ENCODE measurements around the gene KLHDC8B.

Gene KLHDC8B

DNA sequence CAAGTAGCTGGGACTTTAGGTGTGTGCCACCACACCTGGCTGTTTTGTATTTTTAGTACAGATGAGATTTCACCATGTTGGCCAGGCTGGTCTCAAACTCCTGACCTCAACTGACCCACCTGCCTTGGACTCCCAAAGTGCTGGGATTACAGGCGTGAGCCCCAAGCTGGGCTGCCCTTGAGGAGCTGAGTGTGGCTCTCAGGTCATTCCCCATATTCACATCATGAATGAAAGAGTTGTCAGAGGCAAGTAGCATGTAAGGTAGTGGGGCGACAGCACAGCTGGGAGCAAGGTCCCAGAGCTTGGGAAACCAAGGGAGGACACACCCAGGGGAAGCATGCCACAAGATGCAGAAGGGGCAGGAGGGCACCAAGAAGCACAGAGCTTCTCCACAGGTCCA lies 10.2 kb upstream of the KLHDC8B start:
- DNase-seq = no peak

DNA sequence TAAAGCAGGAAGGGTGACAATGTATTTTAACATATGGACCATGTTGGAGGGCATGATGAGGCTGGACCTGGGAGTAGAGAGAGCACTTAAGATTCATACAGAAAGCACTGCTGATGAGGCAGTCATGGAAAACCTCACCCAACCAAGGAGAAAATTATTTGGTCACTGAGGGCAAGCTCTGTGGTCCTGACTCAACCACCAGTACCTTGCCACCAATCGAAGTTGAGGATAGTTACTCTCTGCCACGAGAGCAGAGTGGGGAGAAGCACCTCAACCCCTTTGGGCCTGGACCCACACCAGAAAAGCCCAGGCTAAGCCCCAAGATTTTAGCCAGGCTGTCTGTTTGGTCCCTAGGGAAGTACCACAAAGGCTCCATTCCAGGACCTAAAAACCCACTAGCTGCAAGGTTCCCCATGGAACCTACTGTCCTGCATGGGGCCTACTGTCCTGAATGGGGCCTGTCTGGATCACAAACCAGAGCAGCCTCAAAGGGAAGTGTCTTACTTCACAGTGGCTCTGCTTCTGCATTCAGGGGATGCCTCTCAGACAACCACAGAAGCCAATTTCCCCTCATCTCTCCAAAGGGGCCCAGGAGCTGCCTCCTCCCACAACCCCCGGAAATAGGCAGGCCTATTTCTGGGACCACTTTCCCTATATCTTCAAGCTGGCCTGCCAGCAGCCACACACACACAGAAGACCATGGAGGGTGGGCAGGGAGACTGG lies 9.4 kb upstream of the KLHDC8B start:
- DNase-seq = no peak

DNA sequence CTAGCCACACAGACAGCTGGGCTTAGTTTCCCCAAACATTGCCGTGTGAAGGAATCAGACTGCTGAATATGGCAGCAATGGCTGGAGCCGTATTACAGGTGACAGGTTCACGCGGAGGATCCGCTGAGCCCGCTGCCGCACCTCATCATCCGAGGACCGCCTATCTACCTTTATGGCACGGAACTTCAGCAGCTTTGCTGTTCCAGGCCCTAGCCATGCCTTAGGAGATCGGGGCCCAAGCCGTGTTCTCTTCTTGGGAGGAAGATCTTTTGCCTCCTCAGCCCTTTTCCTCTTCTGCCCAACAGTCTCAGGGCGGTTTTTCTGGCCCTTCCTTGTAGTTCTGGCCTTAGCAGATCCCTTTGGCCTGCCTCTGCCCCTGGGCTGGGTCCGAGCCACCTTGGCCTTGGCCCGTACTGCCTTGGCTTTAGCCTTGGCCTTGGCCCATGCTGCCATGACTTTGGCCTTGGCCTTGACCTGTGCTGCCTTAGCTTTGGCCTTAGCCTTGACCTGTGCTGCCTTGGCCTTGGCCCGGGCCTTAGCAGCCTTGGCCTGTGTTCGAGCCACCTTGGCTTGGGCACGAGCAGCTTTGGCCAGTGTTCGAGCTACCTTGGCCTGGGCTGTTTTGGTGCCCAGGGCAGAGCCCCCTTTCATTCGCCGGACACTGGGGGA lies 8.5 kb upstream of the KLHDC8B start:
- no peak for DNase-seq

DNA sequence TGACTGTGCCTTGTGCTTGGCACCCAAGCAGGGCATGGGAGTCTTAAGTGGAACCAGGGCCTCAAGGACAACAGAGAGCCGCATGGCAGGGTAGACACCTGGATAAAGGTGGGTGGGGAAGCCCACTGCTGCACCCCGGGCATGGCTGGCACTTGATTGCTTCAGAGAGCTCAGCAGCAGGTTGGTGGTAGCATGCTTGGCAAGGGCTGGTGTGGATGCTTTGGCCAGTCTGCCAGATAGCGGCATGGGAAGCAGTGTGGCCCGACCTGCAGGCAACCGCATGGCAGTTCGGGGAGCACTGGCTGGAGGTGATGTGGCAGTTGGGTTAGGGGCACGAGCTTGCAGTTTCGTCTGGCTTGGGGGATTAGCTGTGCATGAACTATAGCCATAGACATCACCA lies 7.8 kb upstream of the KLHDC8B start:
- no peak for DNase-seq

DNA sequence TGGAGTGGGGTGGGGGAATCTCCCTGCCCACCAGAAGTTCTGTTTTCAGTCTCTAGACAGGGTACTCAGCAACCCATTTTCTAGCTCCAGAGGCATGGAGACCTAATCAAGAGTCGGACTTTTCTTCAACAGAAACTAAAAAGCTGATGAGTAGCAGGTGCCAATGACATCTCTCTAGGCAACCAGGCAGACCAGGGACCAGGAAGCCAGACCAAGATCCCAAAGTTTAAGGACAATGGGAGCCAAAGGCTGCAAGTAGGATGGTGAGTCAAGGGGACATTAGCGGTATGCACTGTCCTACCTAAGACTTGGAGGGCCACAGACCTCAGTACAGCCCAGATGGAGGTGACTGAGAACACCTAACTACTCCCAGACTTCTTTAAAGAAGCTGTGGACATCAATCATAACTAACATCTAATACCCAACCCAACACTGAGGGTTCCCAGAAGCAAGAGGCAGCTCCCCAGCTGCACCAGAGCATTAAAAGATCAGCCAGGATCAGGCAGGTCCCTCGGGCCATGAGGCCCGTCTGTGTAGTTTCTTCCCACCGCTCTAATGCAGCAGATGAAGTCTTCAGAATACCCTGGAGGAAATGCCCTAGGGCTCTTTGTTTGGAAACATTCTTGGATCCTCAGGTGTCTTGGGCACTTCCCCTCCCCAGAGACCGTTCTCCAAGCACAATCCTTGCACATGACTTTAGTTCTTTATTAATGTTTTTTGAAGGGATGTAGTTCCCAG lies 6.2 kb upstream of the KLHDC8B start:
- no peak for DNase-seq

- peak; percentile 78 to 83 for DNase-seq
Measured at GRCh38 chr3:49165771-49166751, 5.3 kb upstream of the KLHDC8B start, which contains the start of gene CCDC71. CCDC71 (minus strand) TSS chr3:49166331; CDS start chr3:49164208, 2,123 bp downstream.

- DNase-seq = no peak
Measured at GRCh38 chr3:49166752-49167556, 4.4 kb upstream of the KLHDC8B start.

DNA sequence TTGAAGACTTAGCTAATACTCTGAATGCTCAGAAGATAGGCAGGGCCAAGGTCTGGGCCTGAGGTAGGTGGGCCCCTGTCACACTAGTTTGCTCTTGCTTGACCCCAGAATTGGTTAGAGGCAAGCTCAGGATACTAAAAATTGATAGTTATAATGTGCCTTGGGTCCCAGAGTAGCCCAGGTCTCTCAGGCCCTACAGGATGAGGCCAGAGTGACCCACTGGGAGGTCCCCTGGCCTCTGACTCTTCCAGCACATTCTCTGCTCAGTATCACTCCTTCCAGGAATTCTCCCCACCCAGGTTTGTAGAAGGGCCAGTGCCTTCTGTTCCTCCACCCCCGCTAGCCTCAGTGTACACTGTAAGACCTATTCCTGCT lies 667 bp upstream of the KLHDC8B start:
- DNase-seq = no peak

DNA sequence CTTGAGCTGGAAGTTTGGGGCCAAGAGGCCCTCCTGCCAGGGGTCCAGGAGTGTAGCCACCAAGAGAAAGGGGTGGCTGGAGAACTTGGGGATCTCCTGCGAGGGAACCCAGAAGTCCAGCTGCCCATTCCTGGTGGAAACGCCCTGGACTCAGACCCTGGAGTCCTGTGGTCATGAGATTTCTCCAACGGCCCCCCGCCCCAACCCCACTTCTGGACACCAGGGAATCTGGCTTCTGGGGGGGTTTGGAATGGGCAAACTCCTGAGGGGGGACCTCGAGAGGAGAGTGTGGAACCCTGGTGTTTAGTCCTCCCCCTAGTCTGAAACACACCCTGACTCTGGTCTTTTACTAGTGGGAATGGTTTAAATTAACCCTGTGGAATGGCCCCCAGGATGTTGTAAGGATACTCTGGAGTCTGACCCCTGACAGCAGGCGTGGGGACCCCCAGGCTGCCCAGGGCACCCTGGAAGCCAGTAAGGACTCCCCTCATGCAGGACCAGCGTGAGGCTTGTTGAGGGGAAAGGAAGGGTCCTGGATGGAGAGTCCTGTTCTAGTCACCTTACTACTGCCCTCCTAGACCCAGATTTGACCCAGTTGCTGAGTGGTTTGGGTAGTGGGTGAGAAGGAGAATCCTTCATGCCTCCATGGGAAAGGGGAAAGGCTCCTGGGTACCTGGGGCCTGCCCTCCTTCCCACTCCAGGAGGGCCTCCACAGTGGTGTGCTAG lies 540 bp downstream of the KLHDC8B start:
- DNase-seq = no peak

DNA sequence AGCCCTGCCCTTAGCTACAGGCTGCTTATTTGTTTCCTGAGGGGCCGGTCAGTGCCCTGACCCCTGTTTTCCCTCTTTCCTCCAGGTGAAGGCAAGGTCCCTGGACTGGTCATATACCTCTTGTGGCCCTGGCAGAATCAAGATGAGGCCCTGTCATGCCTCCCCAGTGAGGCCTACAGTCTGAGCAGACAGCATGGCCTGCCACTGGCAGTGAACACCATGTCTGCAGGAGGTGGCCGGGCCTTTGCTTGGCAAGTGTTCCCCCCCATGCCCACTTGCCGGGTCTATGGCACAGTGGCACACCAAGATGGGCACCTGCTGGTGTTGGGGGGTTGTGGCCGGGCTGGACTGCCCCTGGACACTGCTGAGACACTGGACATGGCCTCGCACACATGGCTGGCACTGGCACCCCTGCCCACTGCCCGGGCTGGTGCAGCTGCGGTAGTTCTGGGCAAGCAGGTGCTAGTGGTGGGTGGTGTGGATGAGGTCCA lies 1.2 kb downstream of the KLHDC8B start:
- DNase-seq = no peak

DNA sequence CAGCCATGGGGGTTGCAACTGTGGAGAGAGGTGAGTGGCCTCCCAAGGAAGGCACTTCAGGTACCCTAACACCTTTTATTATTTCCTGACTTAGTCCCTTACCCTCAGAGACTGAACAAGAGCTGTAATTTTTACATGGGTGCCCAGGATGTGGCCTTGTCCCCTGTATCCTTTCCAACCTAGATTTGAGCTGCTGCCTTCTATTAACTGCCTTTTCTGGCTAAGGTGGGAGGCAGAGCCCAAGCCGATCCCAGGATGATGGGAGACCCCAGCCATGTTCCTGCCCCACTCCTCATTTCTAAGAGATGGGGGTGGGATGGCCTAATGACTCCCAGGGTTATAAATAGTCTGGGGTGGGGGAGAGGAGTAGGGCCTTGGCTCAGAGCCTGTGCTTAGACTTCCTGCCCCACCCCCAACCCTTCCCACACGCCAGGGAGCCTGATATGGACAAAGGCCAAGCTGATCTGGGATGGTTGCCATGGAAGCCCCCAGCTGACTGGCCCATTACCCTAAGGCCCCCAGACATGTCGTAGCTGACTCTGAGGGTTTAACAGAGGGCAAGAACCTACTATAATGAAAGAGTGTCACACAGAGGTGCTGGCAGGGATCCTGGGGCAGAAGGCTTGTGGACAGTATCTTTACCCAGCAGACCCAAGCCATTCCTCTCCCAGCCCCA lies 1.9 kb downstream of the KLHDC8B start:
- no peak for DNase-seq

DNA sequence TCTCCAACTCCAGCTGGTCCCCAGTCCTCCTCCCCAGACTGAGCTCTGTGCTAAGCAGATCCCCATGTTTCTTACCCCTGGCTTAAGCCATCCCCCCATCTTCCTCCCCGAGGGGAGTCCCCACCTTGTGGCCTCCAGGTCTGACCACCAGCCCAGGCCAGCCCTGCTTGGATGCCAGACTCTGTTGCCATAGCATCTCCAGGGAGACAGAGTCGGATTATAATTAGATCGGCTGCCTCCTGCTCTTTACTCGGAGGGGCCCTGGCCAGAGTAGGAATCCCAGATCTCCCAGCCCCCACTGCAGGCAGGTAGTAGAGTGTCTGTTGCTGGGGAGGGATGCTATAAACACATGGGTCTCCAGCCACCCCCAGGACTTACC lies 2.4 kb downstream of the KLHDC8B start:
- no peak for DNase-seq

DNA sequence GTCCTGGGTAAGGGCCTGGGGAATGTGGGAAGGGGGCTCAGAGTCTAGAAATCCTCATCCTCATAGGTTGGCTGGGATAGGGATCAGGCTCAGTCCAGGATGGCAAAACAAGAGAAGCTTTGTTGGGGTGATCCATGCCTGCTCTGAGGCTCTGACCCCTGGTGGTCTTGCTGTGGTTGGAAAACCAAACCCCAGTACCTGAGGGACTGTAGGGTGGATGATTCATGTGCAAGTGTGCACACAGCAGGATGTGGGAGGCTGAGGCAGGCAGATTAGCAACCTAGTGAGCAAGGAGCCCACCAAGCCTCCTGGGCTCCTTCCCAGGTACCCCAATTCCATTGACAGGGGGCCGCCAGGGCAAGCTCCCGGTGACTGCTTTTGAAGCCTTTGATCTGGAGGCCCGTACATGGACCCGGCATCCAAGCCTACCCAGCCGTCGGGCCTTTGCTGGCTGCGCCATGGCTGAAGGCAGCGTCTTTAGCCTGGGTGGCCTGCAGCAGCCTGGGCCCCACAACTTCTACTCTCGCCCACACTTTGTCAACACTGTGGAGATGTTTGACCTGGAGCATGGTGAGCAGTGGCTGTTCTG lies 3.1 kb downstream of the KLHDC8B start:
- no peak for DNase-seq

- DNase-seq = no peak
Measured at GRCh38 chr3:49175530-49175929, 4.1 kb downstream of the KLHDC8B start.

DNA sequence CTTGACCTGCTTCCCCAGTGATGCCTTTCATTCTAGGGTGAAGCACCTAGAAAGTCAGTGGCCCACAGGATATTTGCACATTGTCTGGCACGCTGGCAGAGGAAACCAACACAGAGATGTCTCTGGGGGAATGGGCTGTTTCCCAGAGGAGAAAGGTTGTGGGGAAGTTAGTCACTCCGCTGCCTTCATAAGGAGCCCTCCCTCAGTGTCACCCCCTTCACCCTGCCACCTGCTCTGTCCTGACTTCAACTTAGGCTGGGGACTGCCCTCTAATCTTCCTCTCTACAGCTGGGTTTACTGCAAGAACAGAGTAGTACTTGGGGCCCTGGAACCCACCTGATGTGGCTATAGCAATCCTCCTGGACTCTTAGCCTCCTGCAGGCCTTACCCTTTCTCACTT lies 5.7 kb downstream of the KLHDC8B start:
- no peak for DNase-seq

- DNase-seq = no peak
Measured at GRCh38 chr3:49180116-49180515, 8.7 kb downstream of the KLHDC8B start.

GRCh38 chr3:49181351-49181750 lies 10.0 kb downstream of the KLHDC8B start:
- DNase-seq = no peak

- no peak for DNase-seq
Measured at GRCh38 chr3:49182682-49183081, 11.3 kb downstream of the KLHDC8B start.

DNA sequence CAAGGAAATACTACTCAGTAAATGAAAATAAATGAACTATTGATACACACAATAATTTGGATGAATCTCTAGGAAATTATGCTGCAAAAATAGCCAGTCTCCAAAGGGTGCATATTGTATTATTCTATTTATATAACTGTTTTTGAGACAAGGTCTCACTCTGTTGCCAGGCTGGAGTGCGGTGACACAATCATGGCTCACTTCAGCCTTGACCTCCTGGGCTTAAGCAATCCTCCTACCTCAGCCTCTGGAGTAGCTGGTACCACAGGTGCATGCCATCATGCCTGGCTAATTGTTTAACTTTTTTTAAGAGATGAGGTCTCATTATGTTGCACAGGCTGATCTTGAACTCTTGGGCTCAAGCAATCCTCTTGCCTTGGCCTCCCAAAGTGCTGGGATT lies 12.5 kb downstream of the KLHDC8B start:
- no peak for DNase-seq

DNA sequence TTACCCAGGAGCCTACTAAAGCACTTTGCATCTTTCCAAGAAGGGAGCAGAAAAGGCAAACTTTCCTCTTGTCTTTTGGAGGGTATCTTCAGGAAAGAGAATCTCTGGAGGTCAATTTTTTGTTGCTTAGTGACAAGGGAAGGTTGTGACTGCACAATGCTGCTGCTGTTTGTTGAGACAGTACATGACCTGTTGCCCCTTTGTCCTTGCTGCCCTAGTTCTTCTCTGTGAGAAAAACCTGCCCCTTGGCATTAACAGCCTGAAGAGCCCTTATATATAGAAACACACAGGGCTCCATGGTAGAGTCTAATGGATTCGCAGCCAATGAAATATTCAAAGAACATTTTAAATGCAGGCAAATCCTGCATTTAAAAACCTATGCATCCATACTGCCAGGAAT lies 20.3 kb downstream of the KLHDC8B start:
- DNase-seq = no peak

Measured in CD4-positive, alpha-beta T cell treated with Interferon alpha-2 for 1 hour (primary cell).